Putamen (tissue), 1 donor: ENCODE measurements around the gene TSHZ3.

Source experiments
- DNase-seq: peaks from one replicate; pipeline ENCODE4 v3.0.0-alpha.2; 2016; ENCODE audit warnings: low spot score

TSHZ3 gene

DNA sequence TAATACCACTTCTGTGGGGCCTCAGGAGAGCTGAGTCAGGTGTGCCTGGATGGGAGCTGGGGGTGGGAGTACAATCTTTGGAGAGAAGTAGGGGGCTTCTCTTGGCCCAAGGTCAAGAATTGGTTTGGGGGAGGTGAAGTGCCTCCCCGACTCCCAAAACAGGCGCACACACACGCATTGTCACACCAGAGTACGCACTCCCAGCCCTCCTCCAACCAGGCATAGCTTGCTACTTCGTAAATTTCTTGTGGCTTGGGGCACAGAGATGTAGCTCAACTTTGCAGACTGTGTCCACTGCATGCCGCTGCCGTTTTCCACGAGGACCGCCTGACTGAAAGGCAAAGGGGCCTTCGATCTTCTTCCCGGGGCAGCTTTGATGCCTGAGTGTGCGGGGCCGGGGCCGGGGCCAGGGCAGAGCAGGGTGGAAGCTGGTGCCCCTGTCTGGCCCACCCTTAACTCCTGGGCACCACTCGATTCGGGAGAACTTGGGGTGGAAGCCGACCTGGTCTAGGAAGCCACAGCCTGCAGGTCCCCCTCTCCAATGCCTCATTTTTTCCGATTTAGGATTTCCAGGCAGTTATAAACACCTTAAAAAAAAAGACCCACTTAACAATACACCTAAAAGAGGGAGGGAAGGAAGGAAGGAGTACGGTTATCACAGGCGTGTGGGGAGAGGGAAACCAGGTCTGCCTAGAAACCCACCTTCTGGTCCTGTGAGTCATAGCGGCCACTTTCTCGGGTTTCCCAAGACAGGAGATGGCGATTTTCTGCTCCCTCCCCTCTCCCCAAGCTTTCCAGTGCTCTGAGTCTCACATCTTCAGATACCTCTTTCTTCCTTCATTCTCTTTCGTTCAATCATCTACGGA lies 5.8 kb upstream of the TSHZ3 start:
- DNase-seq = no peak

DNA sequence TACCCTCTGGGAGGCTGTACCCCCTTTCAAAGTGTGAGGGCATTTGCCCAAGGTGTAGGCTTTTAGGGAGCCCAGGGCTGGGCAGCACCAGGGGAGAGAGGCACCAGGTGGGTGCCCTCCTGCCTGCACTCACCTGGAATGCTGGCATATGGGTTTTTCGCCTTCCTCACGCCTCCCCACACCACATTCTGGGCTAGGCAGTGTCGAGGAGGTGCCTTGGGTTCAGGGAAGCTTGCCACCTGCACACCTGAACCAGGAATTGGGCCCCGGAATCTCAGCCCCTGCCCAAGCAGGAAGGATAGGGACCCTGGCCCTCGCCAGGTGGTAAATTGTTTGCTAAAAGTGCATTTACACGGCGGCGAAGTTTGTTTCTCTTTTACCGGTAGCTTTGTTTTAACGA lies 5.1 kb upstream of the TSHZ3 start:
- DNase-seq = no peak

DNA sequence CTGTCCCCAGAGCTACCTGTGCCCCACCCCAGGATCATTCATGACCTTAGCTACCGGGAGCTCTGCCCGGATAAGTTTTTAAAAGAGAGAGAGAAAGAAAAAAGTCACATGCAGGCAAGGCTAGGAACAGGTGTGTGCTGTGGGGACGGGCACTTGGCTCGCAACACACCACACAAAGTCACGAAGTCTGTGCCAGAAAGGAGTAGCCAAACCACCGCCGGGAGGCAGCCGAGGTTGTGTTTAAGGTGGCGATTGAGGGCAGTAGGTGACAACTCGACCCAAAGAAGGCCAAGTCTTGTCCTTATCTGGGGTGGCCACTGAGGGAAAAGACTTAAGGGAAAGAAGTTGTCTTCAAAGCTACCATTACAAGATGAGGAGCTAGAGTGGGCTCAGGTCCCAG lies 4.6 kb upstream of the TSHZ3 start:
- DNase-seq = no peak

DNA sequence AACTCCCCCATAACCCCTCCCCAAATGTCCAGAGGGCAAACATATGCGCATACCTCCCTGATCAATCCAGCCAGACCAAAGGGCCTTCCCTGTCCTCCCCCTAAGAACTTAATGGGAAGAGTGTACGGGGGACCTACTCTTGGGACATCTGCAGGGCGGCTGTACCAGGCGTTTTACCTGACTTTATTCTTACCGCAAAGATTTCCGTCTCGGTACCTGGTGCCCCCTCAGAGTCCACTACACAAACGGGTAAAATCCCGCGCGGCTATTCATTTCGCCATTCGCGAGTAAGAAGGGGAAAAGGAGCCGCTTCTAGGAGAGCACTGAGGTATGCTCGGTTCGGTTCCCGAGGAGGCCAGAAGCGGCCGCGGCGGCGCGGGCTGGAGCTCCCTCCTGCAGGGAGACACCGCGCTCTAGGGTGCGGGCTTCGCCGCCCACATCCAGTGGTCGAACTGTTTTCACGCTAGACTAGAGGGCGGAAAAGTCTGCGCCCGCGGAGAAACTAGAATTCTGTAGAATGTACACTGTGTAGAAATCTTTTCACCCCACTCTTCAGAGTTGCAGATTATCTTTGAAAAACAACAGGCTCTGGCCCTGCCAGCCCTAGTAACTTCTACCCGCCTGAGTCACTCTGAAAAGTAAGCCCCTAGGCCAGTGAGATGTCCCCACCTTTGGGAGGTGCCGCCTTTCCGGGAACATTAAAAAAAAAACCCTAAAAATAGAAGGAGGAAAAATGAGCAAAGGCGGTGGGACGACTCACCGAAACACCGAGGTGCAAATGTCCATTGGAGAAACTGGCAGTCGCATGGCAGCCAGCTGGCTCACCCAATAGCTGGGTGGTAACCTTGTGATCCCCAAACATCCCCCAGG lies 3.8 kb upstream of the TSHZ3 start:
- no peak for DNase-seq

DNA sequence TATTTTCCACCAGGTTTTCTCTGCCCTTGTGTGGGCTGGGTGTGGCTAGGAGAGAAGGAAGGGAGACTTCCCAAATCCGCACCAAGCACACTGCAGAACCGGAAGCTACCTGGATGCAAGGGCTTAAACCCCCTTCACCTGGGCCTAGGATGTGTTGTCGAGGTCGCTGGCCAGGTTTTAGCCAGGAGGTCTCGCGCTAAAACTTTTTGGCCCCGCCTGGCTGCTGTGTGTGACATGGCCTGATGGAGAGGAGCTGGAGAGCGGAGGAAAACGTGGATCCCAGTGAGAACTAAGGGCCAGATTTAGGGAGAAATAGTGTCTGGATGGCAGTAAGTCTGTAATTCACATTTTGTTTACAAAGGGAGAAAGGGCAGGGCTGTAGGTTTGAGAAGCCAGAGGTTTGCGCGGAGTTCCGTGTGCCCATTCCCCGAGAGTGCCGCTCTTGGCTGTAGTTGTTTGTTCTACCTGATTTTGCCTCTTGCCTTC lies 3.1 kb upstream of the TSHZ3 start:
- no peak for DNase-seq

DNA sequence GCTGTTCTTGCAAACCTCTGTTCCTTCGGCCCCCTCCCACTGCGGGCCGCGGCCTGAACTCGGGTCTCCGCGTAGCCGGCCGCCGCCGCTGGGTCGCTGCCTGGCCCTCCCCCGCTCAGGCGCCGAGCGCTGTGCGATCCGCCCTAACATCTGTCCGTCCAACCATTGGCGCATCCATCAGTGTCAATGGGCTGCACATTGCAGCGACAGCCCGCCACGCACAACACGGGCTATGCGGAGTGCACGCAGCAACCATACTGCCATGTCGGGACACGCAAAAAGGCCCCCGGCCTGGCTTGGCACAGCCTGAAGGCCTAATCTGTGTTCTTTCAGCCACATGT lies 2.6 kb upstream of the TSHZ3 start:
- DNase-seq = no peak

DNA sequence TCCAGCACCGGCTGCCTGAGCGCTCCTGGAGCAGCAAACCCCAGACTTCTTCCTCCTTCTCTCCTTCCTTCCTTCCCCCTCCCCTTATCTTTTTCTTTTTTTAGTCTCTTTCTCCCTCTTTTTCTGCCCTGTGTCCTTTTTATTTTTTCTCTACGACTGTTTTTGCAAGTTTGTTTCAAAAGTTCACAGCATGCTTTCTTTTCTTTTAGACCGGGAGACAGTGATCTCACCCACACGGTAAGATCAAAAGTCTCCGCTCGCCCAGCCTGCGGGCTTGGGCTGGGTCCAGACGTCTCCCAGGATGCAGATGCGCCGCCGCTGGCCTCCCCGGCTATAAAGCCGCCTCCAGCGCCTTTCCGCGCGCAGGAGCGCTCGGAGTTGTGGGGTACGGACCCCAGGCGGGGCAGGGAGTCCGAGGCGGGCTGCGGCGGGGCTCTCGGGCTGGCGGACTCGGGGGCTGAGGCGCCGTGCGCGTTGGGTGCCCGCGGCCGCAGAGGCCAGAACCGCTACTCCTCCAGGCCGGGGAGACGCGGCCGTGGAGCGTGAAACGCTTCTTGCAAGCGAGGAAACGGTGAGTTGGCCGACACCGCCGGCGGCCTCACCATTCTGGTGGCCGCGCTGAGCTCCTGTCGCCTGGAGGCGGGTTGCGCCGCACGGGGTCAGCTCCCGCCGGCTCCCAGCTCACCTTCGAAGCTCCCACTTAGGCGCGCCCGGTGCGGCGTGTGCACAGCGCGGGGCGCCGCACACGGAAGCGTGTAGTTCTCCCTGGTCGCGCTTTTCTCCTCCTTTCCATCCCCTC lies 2.0 kb upstream of the TSHZ3 start:
- no peak for DNase-seq

DNA sequence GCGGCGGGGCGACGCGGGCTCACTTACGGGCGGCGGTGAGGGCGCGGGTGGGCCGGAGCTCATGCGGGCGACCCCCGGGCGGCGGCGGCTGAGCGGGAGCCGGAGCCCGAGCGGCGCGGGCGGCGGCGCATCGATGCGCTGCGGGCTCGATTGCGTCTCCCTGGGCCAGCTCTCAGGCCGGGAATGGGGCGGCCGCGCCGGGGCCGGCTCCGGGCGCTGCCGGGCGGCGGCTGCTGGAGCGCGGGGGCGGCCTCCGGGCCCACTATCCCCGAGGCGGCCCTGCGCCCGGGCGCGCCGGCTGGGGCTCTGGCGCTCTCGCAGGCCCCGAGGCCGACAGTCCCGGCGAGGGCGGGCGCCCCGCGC lies 1.4 kb upstream of the TSHZ3 start:
- DNase-seq = no peak

DNA sequence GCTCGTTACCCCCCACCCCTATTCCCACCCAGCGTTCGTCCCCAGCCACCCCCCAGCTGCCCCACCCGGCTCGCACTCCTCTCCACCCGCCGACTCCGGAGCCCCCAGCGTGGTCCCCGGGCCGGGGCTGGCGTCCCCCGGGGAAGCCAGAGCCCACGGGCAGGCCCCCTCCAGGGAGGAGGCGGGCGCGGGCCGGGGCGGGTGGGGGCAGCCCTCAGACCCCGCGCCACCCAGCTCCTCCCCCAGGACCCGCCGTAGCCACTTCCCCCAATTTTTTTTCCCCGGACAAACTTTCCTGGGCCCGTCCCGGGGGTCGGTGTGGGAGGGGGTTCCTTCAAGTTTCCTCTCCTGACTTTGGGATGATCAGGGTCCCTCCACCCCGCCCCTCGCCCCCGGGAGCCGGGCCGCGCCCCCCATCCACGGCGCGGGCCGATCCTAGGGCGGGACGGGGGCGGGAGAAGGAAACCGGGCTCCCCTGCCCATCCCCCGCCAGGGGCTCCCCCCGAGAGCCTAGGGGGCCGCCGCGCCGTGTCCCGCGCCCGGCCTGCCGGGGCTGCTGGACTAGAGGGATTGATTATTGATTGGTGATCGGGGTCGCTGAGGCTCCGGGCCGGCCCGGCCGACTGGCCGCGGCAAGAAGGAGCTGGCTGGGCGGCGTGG lies 927 bp upstream of the TSHZ3 start:
- DNase-seq = no peak

DNA sequence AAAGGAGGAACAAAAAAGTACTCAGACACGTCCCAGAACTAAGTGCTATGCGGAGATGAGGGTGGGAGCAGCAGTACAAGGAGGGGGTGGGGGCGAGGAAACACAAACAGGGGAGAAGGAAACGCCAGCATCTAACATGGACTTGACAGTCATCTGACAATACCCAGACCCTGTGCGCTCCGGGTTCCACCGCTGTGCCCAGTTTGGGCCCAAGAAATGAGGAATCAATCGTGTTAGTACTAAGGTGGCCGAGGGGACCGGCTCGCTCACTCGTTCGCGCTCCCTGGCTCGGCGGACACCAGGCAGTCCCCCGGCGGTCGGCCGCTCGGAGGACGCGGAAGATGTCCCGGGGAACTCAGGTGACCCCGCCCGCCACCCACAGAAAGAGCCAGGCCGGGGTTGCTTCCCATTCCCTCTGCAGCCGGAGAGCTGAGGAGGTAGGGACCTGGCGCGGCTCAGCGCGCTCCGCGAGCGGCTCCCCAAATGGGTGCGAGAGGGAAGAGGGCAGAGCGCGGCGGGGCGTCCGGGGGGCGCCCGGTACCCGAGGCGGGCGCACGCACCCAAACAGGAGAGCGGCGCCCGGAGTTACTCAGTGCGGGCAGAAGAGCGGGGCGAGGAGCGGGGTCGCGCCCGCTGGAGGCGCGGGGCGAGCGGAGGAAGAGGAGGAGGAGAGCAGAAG lies 616 bp downstream of the TSHZ3 start:
- no peak for DNase-seq

DNA sequence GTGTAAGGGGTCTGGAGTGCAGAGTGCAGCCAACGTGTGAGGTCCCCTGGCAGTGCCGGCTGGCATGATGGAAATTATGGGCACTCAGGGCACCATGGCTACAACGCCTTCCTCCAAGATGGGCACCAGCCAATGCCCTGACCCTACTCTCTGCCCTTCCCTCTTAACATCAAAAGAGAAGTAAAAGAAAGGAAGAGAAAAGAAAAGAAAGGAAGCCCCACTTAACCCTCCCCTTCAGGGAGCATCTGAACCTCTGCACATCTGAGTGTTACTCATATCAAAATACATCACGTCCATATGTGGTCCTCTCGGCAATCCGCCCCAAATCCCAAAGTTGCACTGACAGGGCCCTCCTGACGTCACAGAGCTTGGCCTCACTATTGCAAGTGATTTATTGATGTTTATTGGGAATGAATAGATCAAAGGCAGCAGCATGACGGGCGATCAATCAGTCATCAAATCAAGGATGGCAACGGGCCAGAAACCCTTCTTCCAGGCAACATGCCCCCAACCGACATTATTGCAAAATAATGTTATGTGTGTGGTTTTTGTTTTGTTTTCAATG lies 1.3 kb downstream of the TSHZ3 start:
- DNase-seq = no peak

DNA sequence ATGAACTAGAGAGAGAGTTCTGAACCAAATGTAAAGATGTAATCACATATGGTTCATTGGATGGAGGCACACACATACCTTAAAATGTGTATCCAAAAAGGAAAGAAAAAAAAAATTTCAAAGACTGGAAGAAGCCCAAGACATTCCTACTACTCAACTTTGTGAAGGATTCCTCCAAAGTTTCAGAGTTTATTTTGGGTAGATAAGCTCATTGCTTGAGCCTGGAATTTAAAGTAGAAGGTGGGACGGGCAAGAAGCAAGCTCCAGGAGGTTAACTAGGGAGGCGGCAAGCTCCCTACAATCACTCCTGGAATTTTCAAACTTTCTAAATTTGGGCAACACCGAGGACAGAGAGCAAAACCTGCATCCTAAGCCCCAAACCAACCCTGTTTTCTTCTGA lies 1.9 kb downstream of the TSHZ3 start:
- no peak for DNase-seq

DNA sequence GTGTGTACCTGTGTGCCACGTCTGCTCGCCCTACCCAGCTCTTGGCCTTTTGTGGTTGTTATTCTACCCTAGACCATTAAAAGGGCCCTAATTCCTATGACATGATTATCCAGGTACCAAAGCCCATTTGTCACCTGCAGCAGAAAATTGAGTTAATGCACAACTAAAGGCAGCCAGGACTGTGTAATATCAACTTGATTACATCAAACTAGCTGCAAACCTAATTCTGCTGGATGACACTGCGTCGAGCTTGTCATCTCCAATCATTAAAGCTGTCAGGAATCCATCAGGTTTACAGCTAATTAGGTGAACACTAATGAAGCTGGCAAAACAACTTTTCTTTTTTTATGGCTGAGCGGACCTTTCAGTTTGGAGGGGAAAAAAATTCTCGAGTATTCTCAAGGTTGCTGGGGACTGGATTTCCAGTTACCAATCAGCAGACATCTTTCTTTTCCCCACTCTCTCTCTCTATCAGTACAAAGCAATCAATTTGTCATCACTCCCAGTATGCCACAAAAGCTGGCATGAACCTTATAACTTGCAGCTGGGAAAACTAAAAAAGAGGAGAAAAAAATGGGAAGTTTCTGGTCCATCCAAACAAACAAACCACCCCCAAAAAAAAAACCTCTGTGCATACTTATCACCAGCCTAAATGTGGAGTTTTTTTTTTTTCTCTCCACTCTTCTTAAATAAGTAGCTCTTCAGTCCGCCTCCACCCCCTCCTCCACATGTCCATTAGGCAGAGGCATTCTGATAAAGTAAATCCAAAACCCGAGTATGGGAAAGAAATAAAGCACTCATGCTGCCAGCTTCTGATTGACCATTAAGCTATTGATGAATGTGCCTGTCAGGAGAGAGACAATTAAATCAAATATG lies 2.8 kb downstream of the TSHZ3 start:
- DNase-seq = no peak

DNA sequence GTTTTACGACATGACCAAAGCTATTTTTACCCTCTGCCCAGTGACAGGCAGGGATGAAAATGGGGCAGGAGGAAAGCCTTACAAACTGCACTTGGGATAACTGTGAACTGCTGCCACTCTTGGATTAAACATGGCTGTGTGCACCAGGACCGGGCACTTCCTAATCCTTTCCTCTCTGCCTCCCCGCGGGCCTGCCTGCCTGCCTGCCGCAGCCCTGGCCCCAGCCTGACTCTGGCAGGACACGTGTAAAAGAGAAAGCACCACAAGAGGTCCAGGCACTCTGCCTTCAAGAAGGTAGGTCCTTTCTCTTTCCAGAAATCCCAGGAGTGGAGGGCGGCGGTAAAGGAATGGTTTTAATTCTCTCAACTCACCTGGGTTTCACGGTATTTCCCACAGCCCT lies 4.8 kb downstream of the TSHZ3 start:
- no peak for DNase-seq

DNA sequence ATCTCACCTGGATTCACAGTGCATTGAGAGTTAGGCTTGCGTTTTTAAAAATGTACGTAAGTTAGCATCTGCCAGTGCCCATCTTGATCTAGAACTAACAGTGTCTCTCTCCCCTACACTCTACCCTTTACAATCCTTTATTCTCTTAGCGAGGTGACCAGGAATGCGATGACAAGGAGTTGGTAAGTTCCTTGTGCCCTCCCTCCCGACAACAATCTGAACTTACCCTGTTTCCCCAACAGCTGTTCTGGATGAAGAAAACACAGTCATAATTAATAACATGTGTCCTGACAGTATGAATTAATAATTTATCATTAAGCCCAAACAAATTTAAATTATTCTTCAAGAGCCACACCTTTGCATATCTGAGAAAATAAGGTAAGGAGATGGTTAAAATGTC lies 6.3 kb downstream of the TSHZ3 start:
- DNase-seq = no peak

DNA sequence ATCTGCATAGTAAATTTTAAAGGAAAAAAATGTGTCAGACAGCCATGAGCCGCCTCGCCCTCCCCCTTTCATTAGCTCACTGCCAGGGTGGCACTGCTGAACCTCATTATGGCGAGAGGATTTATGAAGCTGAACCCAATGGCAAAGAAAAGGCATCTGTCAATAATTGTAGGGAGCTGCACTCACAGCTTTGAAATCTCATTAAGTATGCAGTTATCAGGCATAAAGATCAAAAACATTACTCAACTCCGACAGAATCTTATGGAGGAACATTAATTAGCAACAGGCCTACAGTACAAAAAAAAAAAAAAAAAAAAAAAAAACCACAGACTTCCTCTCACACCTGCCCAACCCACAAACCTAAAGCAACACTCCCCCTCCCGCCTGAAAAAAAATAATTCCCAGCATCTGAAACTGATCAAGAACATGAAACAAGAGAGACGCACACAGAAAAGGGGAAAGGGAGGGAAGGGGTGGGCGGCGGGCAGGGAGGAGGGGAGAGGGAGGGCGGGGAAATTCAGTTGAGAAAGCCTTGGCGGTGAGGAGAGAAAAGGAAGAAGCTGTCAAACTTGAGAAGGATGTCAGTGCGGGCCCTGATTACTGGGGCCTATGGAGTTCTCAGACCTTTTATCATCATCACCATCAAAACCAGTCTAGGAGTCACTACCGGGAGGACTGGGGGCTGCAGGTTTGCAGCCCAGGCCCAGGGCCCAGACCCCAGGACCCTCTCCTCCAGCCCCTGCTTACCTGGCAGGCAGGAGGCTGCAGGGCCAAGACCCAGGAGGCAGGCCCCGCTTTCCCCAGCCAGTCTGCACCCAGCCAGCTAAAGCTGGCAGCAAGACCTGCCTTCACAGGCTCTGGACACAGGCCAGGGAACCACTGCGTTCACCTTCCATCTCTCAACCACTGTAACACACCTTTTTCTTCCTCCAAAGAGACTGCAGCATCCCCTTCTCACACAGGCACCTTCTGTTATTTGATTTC lies 8.9 kb downstream of the TSHZ3 start:
- no peak for DNase-seq

DNA sequence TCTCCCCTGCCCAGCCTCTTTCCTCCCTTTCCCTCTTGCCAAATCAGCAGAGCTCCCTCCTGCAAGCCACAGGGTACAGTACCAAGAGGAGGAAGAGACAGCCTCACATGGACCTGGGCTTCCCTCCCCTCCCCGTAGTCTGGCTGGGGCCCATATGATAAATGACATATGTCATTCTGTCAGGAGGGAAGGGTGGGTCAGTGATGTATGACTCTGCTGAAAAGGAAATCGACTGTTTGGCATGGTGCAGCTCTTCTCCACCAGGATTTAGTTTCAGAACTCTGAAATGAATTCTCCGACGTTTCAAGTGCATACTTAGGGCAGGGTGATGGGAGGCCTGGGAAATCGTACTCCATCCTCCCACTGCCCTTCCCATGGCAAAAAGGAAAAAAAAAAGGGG lies 9.8 kb downstream of the TSHZ3 start:
- no peak for DNase-seq

DNA sequence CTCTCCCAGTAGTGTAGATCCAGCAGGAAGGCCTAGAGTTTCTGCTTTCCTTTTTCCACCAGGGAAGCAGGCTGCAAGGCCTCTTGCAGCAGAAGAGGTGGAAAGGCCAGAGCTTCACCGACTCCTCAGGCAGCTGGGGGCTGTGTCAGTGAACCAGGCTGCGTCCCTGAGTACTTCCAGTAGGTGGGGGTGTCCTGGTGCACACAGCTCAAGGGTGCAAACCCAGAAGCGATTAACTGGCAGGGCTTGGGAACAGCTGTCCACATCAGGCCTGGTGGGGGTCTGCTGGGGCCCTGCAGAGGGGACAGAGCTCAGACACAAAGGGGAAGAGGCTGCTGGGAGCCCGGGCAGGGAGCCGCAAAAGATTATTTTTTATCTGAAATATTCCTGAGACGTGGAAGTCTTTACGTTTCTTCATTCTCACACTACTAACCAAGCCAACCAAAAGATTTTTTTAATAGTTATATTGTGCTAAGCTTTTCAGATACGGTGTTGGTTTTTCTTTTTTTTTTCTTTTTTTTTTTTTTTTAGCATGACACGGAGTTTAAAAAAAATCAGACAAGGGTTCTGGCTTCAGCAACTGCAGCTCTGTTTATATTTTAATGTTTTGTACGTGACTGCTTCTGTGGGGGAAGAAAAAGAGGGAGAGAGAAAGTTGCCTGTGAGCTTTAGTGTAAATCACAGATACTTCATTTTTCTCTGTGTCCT lies 11.0 kb downstream of the TSHZ3 start:
- DNase-seq = no peak
